ENCODE results near the gene SCLY. TPM values are rescaled to one million over a fixed set of nuclear protein-coding genes. Genes with fewer than 3 reads are reported as not detected.

Gene SCLY
- total and polyA plus RNA-seq, 2 of the 13 experiments (the other 11 are each of a cell fraction or from before 2014, with no cell fraction given) = 27.9 to 38.6 TPM

DNA sequence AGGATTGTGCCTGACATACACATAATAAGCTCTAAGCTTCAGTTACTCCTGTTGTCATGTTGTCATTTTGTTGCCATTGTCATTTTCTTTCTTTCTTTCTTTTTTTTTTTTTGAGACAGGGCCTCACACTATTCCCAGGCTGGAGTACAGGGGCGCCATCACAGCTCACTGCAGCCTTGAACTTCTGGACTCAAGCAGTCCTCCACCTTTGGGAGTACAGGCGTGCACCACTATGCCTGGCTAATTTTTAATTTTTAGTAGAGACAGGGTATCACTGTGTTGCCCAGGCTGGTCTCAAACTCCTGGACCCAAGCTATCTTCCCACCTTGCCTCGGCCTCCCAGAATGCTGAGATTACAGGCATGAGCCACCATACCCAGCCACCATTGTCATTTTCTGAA, 30.9 kb upstream of the SCLY start (continued):
- TF ChIP-seq, protein P1, sequence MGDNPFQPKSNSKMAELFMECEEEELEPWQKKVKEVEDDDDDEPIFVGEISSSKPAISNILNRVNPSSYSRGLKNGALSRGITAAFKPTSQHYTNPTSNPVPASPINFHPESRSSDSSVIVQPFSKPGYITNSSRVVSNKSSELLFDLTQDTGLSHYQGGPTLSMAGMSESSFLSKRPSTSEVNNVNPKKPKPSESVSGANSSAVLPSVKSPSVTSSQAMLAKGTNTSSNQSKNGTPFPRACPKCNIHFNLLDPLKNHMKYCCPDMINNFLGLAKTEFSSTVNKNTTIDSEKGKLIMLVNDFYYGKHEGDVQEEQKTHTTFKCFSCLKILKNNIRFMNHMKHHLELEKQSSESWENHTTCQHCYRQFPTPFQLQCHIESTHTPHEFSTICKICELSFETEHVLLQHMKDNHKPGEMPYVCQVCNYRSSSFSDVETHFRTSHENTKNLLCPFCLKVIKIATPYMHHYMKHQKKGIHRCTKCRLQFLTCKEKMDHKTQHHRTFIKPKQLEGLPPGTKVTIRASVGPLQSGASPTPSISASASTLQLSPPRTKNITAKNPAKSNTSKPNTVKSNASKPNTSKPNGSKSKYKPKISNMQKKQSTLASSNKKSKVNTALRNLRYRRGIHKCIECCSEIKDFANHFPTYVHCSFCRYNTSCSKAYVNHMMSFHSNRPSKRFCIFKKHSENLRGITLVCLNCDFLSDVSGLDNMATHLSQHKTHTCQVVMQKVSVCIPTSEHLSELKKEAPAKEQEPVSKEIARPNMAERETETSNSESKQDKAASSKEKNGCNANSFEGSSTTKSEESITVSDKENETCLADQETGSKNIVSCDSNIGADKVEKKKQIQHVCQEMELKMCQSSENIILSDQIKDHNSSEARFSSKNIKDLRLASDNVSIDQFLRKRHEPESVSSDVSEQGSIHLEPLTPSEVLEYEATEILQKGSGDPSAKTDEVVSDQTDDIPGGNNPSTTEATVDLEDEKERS (CRISPR knock-in tag; IDR thresholded peaks at IDR 0.05) = no peak
- TF ChIP-seq NONO (IDR thresholded peaks at IDR 0.05) = no peak
- TF ChIP-seq NONO (CRISPR knock-in tag; conservative IDR thresholded peaks at IDR 0.05) = 0 out of 2 replicates have a peak, but pooled peaks have one; percentile 39
- TF ChIP-seq, protein P2, sequence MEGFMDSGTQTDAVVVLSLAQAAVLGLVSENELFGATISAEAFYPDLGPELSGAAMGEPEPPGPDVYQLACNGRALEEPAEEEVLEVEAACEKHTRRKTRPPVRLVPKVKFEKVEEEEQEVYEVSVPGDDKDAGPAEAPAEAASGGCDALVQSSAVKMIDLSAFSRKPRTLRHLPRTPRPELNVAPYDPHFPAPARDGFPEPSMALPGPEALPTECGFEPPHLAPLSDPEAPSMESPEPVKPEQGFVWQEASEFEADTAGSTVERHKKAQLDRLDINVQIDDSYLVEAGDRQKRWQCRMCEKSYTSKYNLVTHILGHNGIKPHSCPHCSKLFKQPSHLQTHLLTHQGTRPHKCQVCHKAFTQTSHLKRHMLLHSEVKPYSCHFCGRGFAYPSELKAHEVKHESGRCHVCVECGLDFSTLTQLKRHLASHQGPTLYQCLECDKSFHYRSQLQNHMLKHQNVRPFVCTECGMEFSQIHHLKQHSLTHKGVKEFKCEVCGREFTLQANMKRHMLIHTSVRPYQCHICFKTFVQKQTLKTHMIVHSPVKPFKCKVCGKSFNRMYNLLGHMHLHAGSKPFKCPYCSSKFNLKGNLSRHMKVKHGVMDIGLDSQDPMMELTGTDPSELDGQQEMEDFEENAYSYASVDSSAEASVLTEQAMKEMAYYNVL (CRISPR knock-in tag; IDR thresholded peaks at IDR 0.05; ENCODE audit: borderline replicate concordance) = no peak
- TF ChIP-seq ZNF251 (CRISPR knock-in tag; IDR thresholded peaks at IDR 0.05) = no peak
- TF ChIP-seq, protein P3, sequence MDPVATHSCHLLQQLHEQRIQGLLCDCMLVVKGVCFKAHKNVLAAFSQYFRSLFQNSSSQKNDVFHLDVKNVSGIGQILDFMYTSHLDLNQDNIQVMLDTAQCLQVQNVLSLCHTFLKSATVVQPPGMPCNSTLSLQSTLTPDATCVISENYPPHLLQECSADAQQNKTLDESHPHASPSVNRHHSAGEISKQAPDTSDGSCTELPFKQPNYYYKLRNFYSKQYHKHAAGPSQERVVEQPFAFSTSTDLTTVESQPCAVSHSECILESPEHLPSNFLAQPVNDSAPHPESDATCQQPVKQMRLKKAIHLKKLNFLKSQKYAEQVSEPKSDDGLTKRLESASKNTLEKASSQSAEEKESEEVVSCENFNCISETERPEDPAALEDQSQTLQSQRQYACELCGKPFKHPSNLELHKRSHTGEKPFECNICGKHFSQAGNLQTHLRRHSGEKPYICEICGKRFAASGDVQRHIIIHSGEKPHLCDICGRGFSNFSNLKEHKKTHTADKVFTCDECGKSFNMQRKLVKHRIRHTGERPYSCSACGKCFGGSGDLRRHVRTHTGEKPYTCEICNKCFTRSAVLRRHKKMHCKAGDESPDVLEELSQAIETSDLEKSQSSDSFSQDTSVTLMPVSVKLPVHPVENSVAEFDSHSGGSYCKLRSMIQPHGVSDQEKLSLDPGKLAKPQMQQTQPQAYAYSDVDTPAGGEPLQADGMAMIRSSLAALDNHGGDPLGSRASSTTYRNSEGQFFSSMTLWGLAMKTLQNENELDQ (CRISPR knock-in tag; IDR thresholded peaks at IDR 0.05; ENCODE audit: borderline replicate concordance) = no peak
- no peak for TF ChIP-seq HMG20A (CRISPR knock-in tag; IDR thresholded peaks at IDR 0.05; ENCODE audit: borderline replicate concordance)
- no peak for TF ChIP-seq FOXP1 (IDR thresholded peaks at IDR 0.05)
- TF ChIP-seq FOXP1 (CRISPR knock-in tag; IDR thresholded peaks at IDR 0.05) = no peak
- TF ChIP-seq EZH2 (conservative IDR thresholded peaks at IDR 0.05; ENCODE audit: low read depth, low read length) = no peak
- no peak for TF ChIP-seq SRSF1 (optimal IDR thresholded peaks at IDR 0.05; ENCODE audit: low read depth, low read length)
- TF ChIP-seq HDAC2 (CRISPR knock-in tag; IDR thresholded peaks at IDR 0.05) = no peak
- TF ChIP-seq ZNF75D (CRISPR knock-in tag; IDR thresholded peaks at IDR 0.05; ENCODE audit: borderline replicate concordance) = no peak
- no peak for TF ChIP-seq ZFP36 (IDR thresholded peaks at IDR 0.05; ENCODE audit: borderline replicate concordance, low read depth, low read length, partially characterized antibody)
- no peak; the same call in 1 of the 2 replicates for TF ChIP-seq JUN (CRISPR knock-in tag; IDR thresholded peaks at IDR 0.05)
- TF ChIP-seq ZNF629 (CRISPR knock-in tag; conservative IDR thresholded peaks at IDR 0.05) = no peak
- TF ChIP-seq ZBTB42 (CRISPR knock-in tag; IDR thresholded peaks at IDR 0.05) = no peak
- peak; percentile 92 for TF ChIP-seq ZNF121 (CRISPR knock-in tag; IDR thresholded peaks at IDR 0.05)
- no peak for TF ChIP-seq ZEB1 (IDR thresholded peaks at IDR 0.05; ENCODE audit: insufficient replicate concordance, low read depth)
- TF ChIP-seq ZFP36L1 (CRISPR knock-in tag; IDR thresholded peaks at IDR 0.05) = no peak
- TF ChIP-seq PAF1 (CRISPR knock-in tag; IDR thresholded peaks at IDR 0.05) = no peak
- no peak for TF ChIP-seq ZNF3 (CRISPR knock-in tag; IDR thresholded peaks at IDR 0.05)
- no peak for TF ChIP-seq ZSCAN21 (CRISPR knock-in tag; IDR thresholded peaks at IDR 0.05; ENCODE audit: borderline replicate concordance)
- TF ChIP-seq ZNF747 (CRISPR knock-in tag; IDR thresholded peaks at IDR 0.05; ENCODE audit: borderline replicate concordance) = no peak
- no peak for TF ChIP-seq MIER2 (CRISPR knock-in tag; IDR thresholded peaks at IDR 0.05)
